Calu3 (cell line): ENCODE measurements around the gene ECT2. TPM values are rescaled to one million over a fixed set of nuclear protein-coding genes. Genes with fewer than 3 reads are reported as not detected.
"Not testable (repeated sequence)": the region's sequence is repeated elsewhere in the genome, so short reads cannot be mapped to it uniquely, and the experiment has no call there.

Source experiments
- BruUV-seq: library from RNA; stranded (reverse); fragments of 400-500 nt; replicated peaks from 2 replicates; lab custom pipeline; 2021; lab: Mats Ljungman, UMichigan
- CTCF ChIA-PET: fragments of 300-600 bp; sonication (Branson Sonifier 250); formaldehyde crosslinking; loops from one replicate; lab custom pipeline; 2022; ENCODE audit warnings: antibody characterized with exemption; lab: Charles Lee
- DNase-seq: peaks from one replicate; pipeline ENCODE4 v3.0.0; 2022
- H3K27ac Mint-ChIP-seq: one replicate; pipeline ENCODE4 v1.8.0; 2022; ENCODE audit warnings: mixed read lengths; ENCODE audit not compliant: unreplicated experiment
- H3K27me3 Mint-ChIP-seq: one replicate; pipeline ENCODE4 v1.8.0; 2022; ENCODE audit warnings: mixed read lengths; ENCODE audit not compliant: unreplicated experiment
- H3K36me3 Mint-ChIP-seq: one replicate; pipeline ENCODE4 v1.8.0; 2022; ENCODE audit warnings: mild to moderate bottlenecking, moderate library complexity, mixed read lengths; ENCODE audit not compliant: insufficient read depth, unreplicated experiment
- H3K4me1 Mint-ChIP-seq: one replicate; pipeline ENCODE4 v1.8.0; 2022; ENCODE audit warnings: mild to moderate bottlenecking, low read depth, mixed read lengths; ENCODE audit not compliant: unreplicated experiment
- H3K4me3 Mint-ChIP-seq: one replicate; pipeline ENCODE4 v1.8.0; 2022; ENCODE audit warnings: mild to moderate bottlenecking, low read depth, moderate library complexity, mixed read lengths; ENCODE audit not compliant: unreplicated experiment
- H3K9me3 Mint-ChIP-seq: one replicate; pipeline ENCODE4 v1.8.0; 2022; ENCODE audit warnings: low read depth, mixed read lengths; ENCODE audit not compliant: unreplicated experiment
- intact Hi-C: fragments of 100-400 bp; cut with micrococcal nuclease; formaldehyde crosslinking; loops from one replicate; pipeline ENCODE4 v1.10.0; 2022; ENCODE audit not compliant: unreplicated experiment
- total RNA-seq: library from RNA; stranded (reverse); gene quantifications from 2 replicates; pipeline ENCODE4 v1.2.3, GENCODE V29; 2022
- TF ChIP-seq, protein P1 (sequence below): fragments of 200-600 bp; IDR thresholded peaks from one replicate; pipeline ENCODE4 v1.8.0; 2022; ENCODE audit warnings: antibody characterized with exemption; ENCODE audit not compliant: unreplicated experiment

Gene ECT2
- total RNA-seq, 1 experiment from 2014 or later: 201 TPM

- Mint-ChIP-seq H3K4me1 (peaks cover 44% of the 10 kb centered on the region), H3K27ac (peak overlapping the region; percentile 98), H3K4me3 (peak overlapping the region; percentile 96), H3K36me3 (peaks cover 45% of the 10 kb centered on the region), H3K27me3 (no peaks in the 10 kb centered on the region), H3K9me3 (no peaks in the 10 kb centered on the region)
- TSS peak; percentile 80 for BruUV-seq
- peak; percentile 58 for DNase-seq
- intact Hi-C loops: loop anchor here (1.0 to 2.0 kb wide), 3 partner anchors 21 to 39 kb away; partner anchors contain the start of gene ECT2
- CTCF ChIA-PET: interaction anchor here (0.5 to 3.3 kb wide), 10 partner anchors 10 to 137 kb away, joined by 3 to 59 read pairs (median 4); partner anchors contain the start of gene ECT2
- TF ChIP-seq, protein P1, sequence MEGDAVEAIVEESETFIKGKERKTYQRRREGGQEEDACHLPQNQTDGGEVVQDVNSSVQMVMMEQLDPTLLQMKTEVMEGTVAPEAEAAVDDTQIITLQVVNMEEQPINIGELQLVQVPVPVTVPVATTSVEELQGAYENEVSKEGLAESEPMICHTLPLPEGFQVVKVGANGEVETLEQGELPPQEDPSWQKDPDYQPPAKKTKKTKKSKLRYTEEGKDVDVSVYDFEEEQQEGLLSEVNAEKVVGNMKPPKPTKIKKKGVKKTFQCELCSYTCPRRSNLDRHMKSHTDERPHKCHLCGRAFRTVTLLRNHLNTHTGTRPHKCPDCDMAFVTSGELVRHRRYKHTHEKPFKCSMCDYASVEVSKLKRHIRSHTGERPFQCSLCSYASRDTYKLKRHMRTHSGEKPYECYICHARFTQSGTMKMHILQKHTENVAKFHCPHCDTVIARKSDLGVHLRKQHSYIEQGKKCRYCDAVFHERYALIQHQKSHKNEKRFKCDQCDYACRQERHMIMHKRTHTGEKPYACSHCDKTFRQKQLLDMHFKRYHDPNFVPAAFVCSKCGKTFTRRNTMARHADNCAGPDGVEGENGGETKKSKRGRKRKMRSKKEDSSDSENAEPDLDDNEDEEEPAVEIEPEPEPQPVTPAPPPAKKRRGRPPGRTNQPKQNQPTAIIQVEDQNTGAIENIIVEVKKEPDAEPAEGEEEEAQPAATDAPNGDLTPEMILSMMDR: no peak
Observed at GRCh38 chr3:172711454-172711795, 39.1 kb upstream of the ECT2 start.

GRCh38 chr3:172713316-172713715 is 37.2 kb upstream of the ECT2 start:
- Mint-ChIP-seq H3K27ac (peak overlapping the region; percentile 25), H3K9me3 (no peaks in the 10 kb centered on the region), H3K4me1 (peaks cover 26% of the 10 kb centered on the region), H3K27me3 (no peaks in the 10 kb centered on the region), H3K36me3 (peaks cover 31% of the 10 kb centered on the region), H3K4me3 (no peak overlapping the region)
- DNase-seq: no peak
- no TSS peak for BruUV-seq
- TF ChIP-seq, protein P1: no peak
- intact Hi-C loops: no loop called here
- CTCF ChIA-PET: interaction anchor here (0.6 kb wide), 1 partner anchor 20 kb away, joined by 3 read pairs; no protein-coding TSS in a partner anchor

DNA sequence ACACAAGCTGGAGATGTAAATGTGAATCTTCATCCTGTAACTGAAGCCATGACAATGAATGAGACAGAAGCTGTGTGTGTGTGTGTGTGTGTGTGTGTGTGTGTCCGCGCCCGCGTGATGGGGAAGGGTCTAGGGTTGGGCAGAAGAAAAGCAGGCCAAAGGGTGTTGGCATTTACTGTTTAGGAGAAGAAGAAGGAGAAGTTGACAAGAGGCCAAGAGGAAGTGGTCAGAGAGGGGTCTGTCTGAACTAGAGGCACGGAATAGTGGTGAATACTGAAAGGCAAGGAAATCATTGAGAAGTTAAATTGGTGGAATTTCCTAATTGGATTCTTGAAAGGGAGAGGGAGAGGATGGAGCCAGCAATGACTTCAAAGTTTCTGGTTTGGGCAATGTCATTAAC is 34.0 kb upstream of the ECT2 start:
- TF ChIP-seq, protein P1: no peak

GRCh38 chr3:172717493-172718088 is 32.9 kb upstream of the ECT2 start:
- H3K9me3 Mint-ChIP-seq: peaks cover 5% of the 10 kb centered on the region
- TF ChIP-seq, protein P1: no peak
- no peak overlapping the region for H3K27ac Mint-ChIP-seq
- BruUV-seq: no TSS peak
- H3K4me1 Mint-ChIP-seq: peaks cover 27% of the 10 kb centered on the region
- no peaks in the 10 kb centered on the region for H3K27me3 Mint-ChIP-seq
- DNase-seq: no peak
- intact Hi-C loops: no loop called here
- no peak overlapping the region for H3K4me3 Mint-ChIP-seq
- peaks cover 5% of the 10 kb centered on the region for H3K36me3 Mint-ChIP-seq
- CTCF ChIA-PET: interaction anchor here (0.6 to 1.0 kb wide), 5 partner anchors 10 to 205 kb away, joined by 3 to 9 read pairs (median 5); partner anchors contain the start of gene ECT2

More for the DNA sequence above, 34.0 kb upstream of the ECT2 start:
- Mint-ChIP-seq H3K4me1 (peaks cover 20% of the 10 kb centered on the region), H3K27me3 (no peaks in the 10 kb centered on the region), H3K9me3 (peaks cover 5% of the 10 kb centered on the region), H3K4me3 (no peak overlapping the region), H3K36me3 (no peaks in the 10 kb centered on the region), H3K27ac (no peak overlapping the region)
- CTCF ChIA-PET: no interaction called here
- intact Hi-C loops: no loop called here
- DNase-seq: no peak
- no TSS peak for BruUV-seq

DNA sequence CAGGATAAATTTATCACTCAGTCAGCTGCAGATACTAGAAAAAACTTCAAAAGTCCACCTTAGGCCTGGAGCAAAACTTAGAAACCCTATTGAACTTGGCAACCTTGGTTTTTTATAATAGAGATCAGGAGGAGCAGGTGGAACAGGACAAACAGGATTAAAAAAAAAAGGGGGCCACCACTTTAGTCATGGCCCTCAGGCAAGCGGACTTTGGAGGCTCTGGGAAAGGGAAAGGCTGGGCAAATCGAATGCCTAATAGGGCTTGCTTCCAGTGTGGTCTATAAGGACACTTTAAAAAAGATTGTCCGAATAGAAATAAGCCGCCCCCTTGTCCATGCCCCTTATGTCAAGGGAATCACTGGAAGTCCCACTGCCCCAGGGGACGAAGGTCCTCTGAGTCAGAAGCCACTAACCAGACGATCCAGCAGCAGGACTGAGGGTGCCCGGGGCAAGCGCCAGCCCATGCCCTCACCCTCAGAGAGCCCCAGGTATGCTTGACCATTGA is 27.9 kb upstream of the ECT2 start:
- Mint-ChIP-seq H3K27ac (peak overlapping the region; percentile 96), H3K9me3 (peaks cover 13% of the 10 kb centered on the region), H3K4me1 (peaks cover 29% of the 10 kb centered on the region), H3K36me3 (peaks cover 18% of the 10 kb centered on the region), H3K4me3 (peak overlapping the region; percentile 40)
- BruUV-seq, CTCF ChIA-PET, H3K27me3 Mint-ChIP-seq: not testable (repeated sequence)
- DNase-seq: peak; percentile 77
- intact Hi-C loops: loop anchor here (2.0 kb wide), 1 partner anchor 26 kb away; no protein-coding TSS in a partner anchor
